ENCODE measurements around the gene CASKIN1. TPM values are rescaled to one million over a fixed set of nuclear protein-coding genes. Genes with fewer than 3 reads are reported as not detected.

The CASKIN1 gene
- total RNA-seq, 1 experiment from 2014 or later: 5.9 TPM

- H3K4me2 ChIP-seq (ENCODE audit: low read length): peak overlapping the region; percentile 97; the same call in 1 of the 2 replicates
- H3K9me3 ChIP-seq (ENCODE audit: control insufficient read depth in 1 of 2, insufficient read depth in 1 of 2, low read depth in 1 of 2, low read length in 2 of 2): no peaks in the 10 kb centered on the region
- BruUV-seq (replicated peaks): no TSS peak
- TF ChIP-seq POLR2A (IDR thresholded peaks at IDR 0.05; ENCODE audit: borderline replicate concordance, extremely low read depth, insufficient read depth, insufficient read length): no peak
- TF ChIP-seq MAX (IDR thresholded peaks at IDR 0.05): no peak
- TF ChIP-seq TCF7L2 (IDR thresholded peaks at IDR 0.05; ENCODE audit: borderline replicate concordance, extremely low read depth, insufficient read depth, insufficient read length): no peak
- no peak for TF ChIP-seq SIN3A (IDR thresholded peaks at IDR 0.05; ENCODE audit: low read depth)
- no peak for TF ChIP-seq POLR2AphosphoS5 (IDR thresholded peaks at IDR 0.05; ENCODE audit: low read depth, low read length)
- TF ChIP-seq CBX3 (IDR thresholded peaks at IDR 0.05; ENCODE audit: low read depth): no peak
- TF ChIP-seq CTCF (IDR thresholded peaks at IDR 0.05 in 2 of 3, conservative IDR thresholded peaks at IDR 0.05 in 1 of 3; ENCODE audit: borderline replicate concordance in 1 of 3, insufficient read depth in 1 of 3, low read depth in 2 of 3, low read length in 2 of 3): no peak
- no peak for TF ChIP-seq SP1 (IDR thresholded peaks at IDR 0.05; ENCODE audit: low read depth)
- TF ChIP-seq ZNF274 (IDR thresholded peaks at IDR 0.05; ENCODE audit: low read depth, low read length): no peak
- TF ChIP-seq REST (IDR thresholded peaks at IDR 0.05; ENCODE audit: low read depth): no peak
- TF ChIP-seq ELF1 (IDR thresholded peaks at IDR 0.05; ENCODE audit: borderline replicate concordance, low read depth): no peak
- no peak for TF ChIP-seq RAD21 (IDR thresholded peaks at IDR 0.05; ENCODE audit: low read depth)
- no peak for TF ChIP-seq YY1 (IDR thresholded peaks at IDR 0.05; ENCODE audit: extremely low read depth, insufficient replicate concordance, low read depth, low read length)
- no peak for TF ChIP-seq SRF (IDR thresholded peaks at IDR 0.05; ENCODE audit: low read depth)
- TF ChIP-seq ZFX (IDR thresholded peaks at IDR 0.05): no peak
- no peak for TF ChIP-seq CEBPB (IDR thresholded peaks at IDR 0.05; ENCODE audit: low read depth)
- POLR2A ChIA-PET: no interaction called here
- H3K36me3 ChIP-seq (ENCODE audit: control insufficient read depth in 1 of 2, insufficient read depth in 2 of 2, low read length in 2 of 2): peaks cover 0 to 25% of the 10 kb centered on the region in 2 experiments; a peak in 2 of 4 replicates
- peak overlapping the region; percentile 98; the same call in 1 of the 2 replicates for H3K9ac ChIP-seq (ENCODE audit: low read length)
- H3K27me3 ChIP-seq (ENCODE audit: insufficient read depth, low read length): no peaks in the 10 kb centered on the region
- CTCF ChIA-PET: no interaction called here
- H3K79me2 ChIP-seq (ENCODE audit: insufficient read depth, low read length): peaks cover 92% of the 10 kb centered on the region
- no peak overlapping the region for H2AFZ ChIP-seq (ENCODE audit: low read depth, low read length, poor library complexity, severe bottlenecking)
- H4K20me1 ChIP-seq (ENCODE audit: insufficient read depth): no peaks in the 10 kb centered on the region
- intact Hi-C loops (cut with micrococcal nuclease): loop anchor here (5.0 kb wide), 1 partner anchor 864 kb away; the partner anchor contains the start of genes HCFC1R1, THOC6 and TNFRSF12A
- no peaks in the 10 kb centered on the region for H3K9me2 ChIP-seq (ENCODE audit: insufficient read depth)
- H3K4me3 ChIP-seq (replicated peaks in 1 of 2; ENCODE audit: low read depth in 1 of 2, low read length in 2 of 2): no peak overlapping the region
- ATAC-seq (no peak), DNase-seq (ENCODE audit: low read depth, low spot score) (no peak)
- RAD21 ChIA-PET (ENCODE audit: low non-redundant PET in 1 of 2, low total read pairs in 2 of 2, uncharacterized antibody in 2 of 2, unreplicated experiment in 2 of 2): no interaction called here
- peaks cover 44 to 73% of the 10 kb centered on the region in 2 experiments for H3K4me1 ChIP-seq (ENCODE audit: control insufficient read depth in 1 of 2, insufficient read depth in 2 of 2, low read length in 2 of 2)
- H3K27ac ChIP-seq (ENCODE audit: low read depth, low read length): peak overlapping the region; percentile 80; the same call in 1 of the 2 replicates
Observed at GRCh38 chr16:2158262-2158638, 38.2 kb downstream of the CASKIN1 start.
